HepG2 (cell line): Measurements from ENCODE around the gene PTPRD. TPM values are rescaled to one million over a fixed set of nuclear protein-coding genes. Genes with fewer than 3 reads are reported as not detected.

Experiments used
- ATAC-seq: fragments of 200-7000 bp; cut with Tn5 transposase; 3 replicates; pipeline ENCODE4 v1.9.1; 2020; ENCODE audit warnings: mild to moderate bottlenecking, moderate library complexity
- BruUV-seq: library from RNA; stranded (reverse); fragments of 400-500 nt; replicated peaks from 2 replicates; lab custom pipeline; 2021; lab: Mats Ljungman, UMichigan
- CTCF ChIA-PET: fragments of 300-600 bp; formaldehyde crosslinking; extraction: SDS; loops from one replicate; lab custom pipeline; 2021; ENCODE audit warnings: low total read pairs, inconsistent platforms, low intra/inter-chr PET ratio; lab: Yijun Ruan, JAX
- POLR2A ChIA-PET: fragments of 350-600 bp; sonication (Branson Sonifier 250); formaldehyde crosslinking; loops from one replicate; lab custom pipeline; 2020; ENCODE audit warnings: antibody characterized with exemption, inconsistent platforms; lab: Yijun Ruan, JAX
- DNase-seq: peaks from one replicate; pipeline ENCODE4 v3.0.0-alpha.2; 2015; ENCODE audit warnings: low spot score
- FAIRE-seq: peaks from 3 replicates; lab custom pipeline; 2011; peaks lifted over from hg19 to GRCh38; lab: Jason Lieb, UNC
- H2AFZ ChIP-seq: one replicate; pipeline ENCODE4 v1.6.1; 2011; ENCODE audit warnings: low read length, inconsistent platforms
- H3K27ac ChIP-seq: fragments of 300-600 bp; 3 replicates; pipeline ENCODE4 v1.8.0; 2011; ENCODE audit warnings: mixed run types, mild to moderate bottlenecking, mixed read lengths, low read length, inconsistent platforms; ENCODE audit not compliant: insufficient read depth; ENCODE audit errors: extremely low read length
- H3K27me3 ChIP-seq, 2 experiments: fragments of 200-600 bp in 1 of 2; 2 replicates in 1 of 2; 3 replicates in 1 of 2; pipeline versions ENCODE4 v1.6.0 to v1.8.0; 2011; ENCODE audit warnings: low read length in 2 of 2, mild to moderate bottlenecking in 2 of 2, moderate library complexity in 2 of 2, inconsistent platforms in 1 of 2; ENCODE audit not compliant: insufficient read depth in 2 of 2, control insufficient read depth in 1 of 2
- H3K36me3 ChIP-seq, 2 experiments: fragments of 200-600 bp in 1 of 2; replicated peaks in 1 of 2; 2 replicates in 1 of 2; 3 replicates in 1 of 2; pipeline versions ENCODE4 v1.5.1 to v1.8.0; 2011; ENCODE audit warnings: low read length in 2 of 2, inconsistent platforms in 1 of 2; ENCODE audit not compliant: insufficient read depth in 2 of 2, control insufficient read depth in 1 of 2
- H3K4me1 ChIP-seq: 2 replicates; pipeline ENCODE4 v1.5.1; 2012; ENCODE audit warnings: low read length, inconsistent platforms; ENCODE audit not compliant: insufficient read depth
- H3K4me2 ChIP-seq: 2 replicates; pipeline ENCODE4 v1.6.0; 2011; ENCODE audit warnings: low read depth, low read length, inconsistent platforms
- H3K4me3 ChIP-seq, 3 experiments: fragments of 200-600 bp in 1 of 3; sonication (generic), shearing (Covaris generic) in 1 of 3; replicated peaks in 1 of 3; 2 replicates each; pipeline ENCODE4 v1.5.1; 2011 to 2016; ENCODE audit warnings: low read length in 3 of 3, inconsistent platforms in 2 of 3, low read depth in 2 of 3, mild to moderate bottlenecking in 2 of 3, control low read depth in 1 of 3, mixed read lengths in 1 of 3; ENCODE audit not compliant: insufficient read depth in 1 of 3
- H3K79me2 ChIP-seq: one replicate; pipeline ENCODE4 v1.6.1; 2011; ENCODE audit warnings: low read length, inconsistent platforms; ENCODE audit not compliant: insufficient read depth
- H3K9ac ChIP-seq: 2 replicates; pipeline ENCODE4 v1.6.0; 2011; ENCODE audit warnings: mild to moderate bottlenecking, low read depth, low read length, inconsistent platforms; ENCODE audit not compliant: insufficient read depth
- H3K9me3 ChIP-seq: 2 replicates; pipeline ENCODE4 v1.5.1; 2012; ENCODE audit warnings: mild to moderate bottlenecking, low read length
- H4K20me1 ChIP-seq: 2 replicates; pipeline ENCODE4 v1.6.0; 2011; ENCODE audit warnings: inconsistent platforms, mild to moderate bottlenecking, low read length, moderate library complexity; ENCODE audit not compliant: insufficient read depth
- HDAC2 ChIP-seq: sonication (generic); formaldehyde crosslinking; IDR thresholded peaks from 2 replicates; pipeline ENCODE4 v1.4.0; 2020; ENCODE audit warnings: missing genetic modification reagents
- HNRNPUL1 ChIP-seq: fragments of 200-400 bp; formaldehyde crosslinking; IDR thresholded peaks from 2 replicates; pipeline ENCODE4 v1.6.1; 2017; ENCODE audit warnings: low read depth, mild to moderate bottlenecking, low read length, moderate library complexity
- MAFF ChIP-seq: IDR thresholded peaks from 2 replicates; pipeline ENCODE4 v1.6.1; 2011; ENCODE audit warnings: low read depth, low read length, improper control_type of control experiment
- MAFK ChIP-seq, 2 experiments: IDR thresholded peaks in 1 of 2; conservative IDR thresholded peaks in 1 of 2; 2 replicates each; pipeline ENCODE4 v1.6.1; 2011; ENCODE audit warnings: improper control_type of control experiment in 2 of 2, low read length in 2 of 2
- NAIF1 ChIP-seq: sonication (generic); formaldehyde crosslinking; IDR thresholded peaks from 2 replicates; pipeline ENCODE4 v1.5.0; 2020; ENCODE audit warnings: mild to moderate bottlenecking, missing genetic modification reagents, borderline replicate concordance
- SIX1 ChIP-seq: sonication (generic); formaldehyde crosslinking; IDR thresholded peaks from 2 replicates; pipeline ENCODE4 v1.4.0; 2020; ENCODE audit warnings: missing genetic modification reagents, borderline replicate concordance
- SMYD3 ChIP-seq: sonication (generic); formaldehyde crosslinking; IDR thresholded peaks from 2 replicates; pipeline ENCODE4 v1.8.1; 2023; ENCODE audit warnings: mild to moderate bottlenecking, missing genetic modification reagents
- U2AF2 ChIP-seq: fragments of 200-400 bp; formaldehyde crosslinking; IDR thresholded peaks from 2 replicates; pipeline ENCODE4 v1.6.1; 2017; ENCODE audit warnings: low read depth, mild to moderate bottlenecking, low read length
- ZFP1 ChIP-seq: IDR thresholded peaks from 2 replicates; pipeline ENCODE4 v1.6.1; 2016
- ZNF253 ChIP-seq: sonication (generic); formaldehyde crosslinking; IDR thresholded peaks from 2 replicates; pipeline ENCODE4 v1.8.0; 2022; ENCODE audit warnings: mild to moderate bottlenecking, missing genetic modification reagents, borderline replicate concordance
- ZNF768 ChIP-seq: sonication (generic); formaldehyde crosslinking; IDR thresholded peaks from 2 replicates; pipeline ENCODE4 v1.4.0; 2020; ENCODE audit warnings: missing genetic modification reagents
- ZNF83 ChIP-seq: sonication (generic); formaldehyde crosslinking; IDR thresholded peaks from 2 replicates; pipeline ENCODE4 v1.4.0; 2020; ENCODE audit warnings: missing genetic modification reagents, mild to moderate bottlenecking, borderline replicate concordance
- WGBS: methylation state at CpG from one replicate; pipeline ENCODE4 v1.1.6; 2017; ENCODE audit warnings: low lambda C conversion rate; 5-methylcytosine and 5-hydroxymethylcytosine counted together
- in situ Hi-C: cut with HindIII; loops from 2 replicates; pipeline ENCODE4 v1.10.0; 2017; ENCODE audit warnings: low pct_unique_long_range_greater_than_20kb; ENCODE audit not compliant: extremely low pct_ligation_motif_present
- intact Hi-C: fragments of 100-400 bp; cut with micrococcal nuclease; formaldehyde crosslinking; loops from one replicate; pipeline ENCODE4 v1.10.0; 2022; ENCODE audit not compliant: unreplicated experiment
- polyA plus RNA-seq, 8 experiments: library from polyadenylated mRNA; depleted of rRNA in 3 of 8; stranded (reverse) in 7 of 8; unstranded in 1 of 8; fragments of >200 nt; fragmentation: Illumina TruSeq in 4 of 8; extraction: Trizol in 4 of 8; gene quantifications; 2 replicates each; pipeline versions ENCODE4 v1.2.1 to v1.2.3, GENCODE V29; 2011 to 2016; ENCODE audit warnings: low read depth in 4 of 8, missing spikeins in 1 of 8, mixed read lengths in 1 of 8; ENCODE audit not compliant: insufficient read depth in 1 of 8
- total RNA-seq, 5 experiments: library from RNA; depleted of rRNA; stranded (reverse); fragments of >200 nt; fragmentation: Illumina TruSeq; extraction: Trizol; gene quantifications; 2 replicates each; pipeline ENCODE4 v1.2.3, GENCODE V29; 2016; ENCODE audit warnings: low read depth in 1 of 5
- TF ChIP-seq, protein P1 (sequence below): IDR thresholded peaks from 2 replicates; pipeline ENCODE4 v1.6.1; 2016; ENCODE audit warnings: missing compliant biosample characterization, missing genetic modification reagents, borderline replicate concordance
- TF ChIP-seq, protein P2 (sequence below): IDR thresholded peaks from 2 replicates; pipeline ENCODE4 v1.6.1; 2016; ENCODE audit warnings: low read depth, missing genetic modification reagents, missing compliant biosample characterization

PTPRD gene
- total and polyA plus RNA-seq, 2 of the 13 experiments (the other 11 are each of a cell fraction or from before 2014, with no cell fraction given), result 0.05 TPM; not detected in 1

GRCh38 chr9:10127867-10128266, 484.9 kb downstream of the PTPRD start:
- FAIRE-seq (no peak), DNase-seq (no peak)
- no peak overlapping the region for H3K27ac ChIP-seq
- no peak overlapping the region for H2AFZ ChIP-seq
- no peaks in the 10 kb centered on the region for H3K79me2 ChIP-seq
- POLR2A ChIA-PET, result no interaction called here
- no peak overlapping the region for H3K4me3 ChIP-seq
- no peak overlapping the region for H3K9ac ChIP-seq
- peak; percentile 33 to 64; a peak in 3 of 4 replicates for TF ChIP-seq MAFK (conservative IDR thresholded peaks at IDR 0.05 in 1 of 2, IDR thresholded peaks at IDR 0.05 in 1 of 2; ENCODE audit: low read length in 2 of 2)
- TF ChIP-seq, protein P1, sequence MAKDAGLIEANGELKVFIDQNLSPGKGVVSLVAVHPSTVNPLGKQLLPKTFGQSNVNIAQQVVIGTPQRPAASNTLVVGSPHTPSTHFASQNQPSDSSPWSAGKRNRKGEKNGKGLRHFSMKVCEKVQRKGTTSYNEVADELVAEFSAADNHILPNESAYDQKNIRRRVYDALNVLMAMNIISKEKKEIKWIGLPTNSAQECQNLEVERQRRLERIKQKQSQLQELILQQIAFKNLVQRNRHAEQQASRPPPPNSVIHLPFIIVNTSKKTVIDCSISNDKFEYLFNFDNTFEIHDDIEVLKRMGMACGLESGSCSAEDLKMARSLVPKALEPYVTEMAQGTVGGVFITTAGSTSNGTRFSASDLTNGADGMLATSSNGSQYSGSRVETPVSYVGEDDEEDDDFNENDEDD (CRISPR knock-in tag), result no peak
- TF ChIP-seq ZNF253 (CRISPR knock-in tag), result no peak
- TF ChIP-seq SMYD3, result no peak
- 0 out of 2 replicates have a peak, but pooled peaks have one; percentile 28 for TF ChIP-seq MAFF
- TF ChIP-seq ZNF83 (CRISPR knock-in tag), result no peak
- no peak for TF ChIP-seq SIX1 (CRISPR knock-in tag)
- TF ChIP-seq, all 625 proteins: peak for 2
- H3K36me3 ChIP-seq, result no peaks in the 10 kb centered on the region
- H3K4me2 ChIP-seq, result no peak overlapping the region
- intact Hi-C loops, result no loop called here
- in situ Hi-C loops, result no loop called here
- WGBS, result 40% methylated on average over 1 of the region's 1 CpG
- H3K4me1 ChIP-seq, result no peaks in the 10 kb centered on the region
- no peak for ATAC-seq
- H3K27me3 ChIP-seq, result no peaks in the 10 kb centered on the region; a peak in 1 of 5 replicates
- BruUV-seq, result no TSS peak
- CTCF ChIA-PET, result no interaction called here
- H3K9me3 ChIP-seq, result no peaks in the 10 kb centered on the region
- H4K20me1 ChIP-seq, result no peaks in the 10 kb centered on the region

- in situ Hi-C loops, result no loop called here
- CTCF ChIA-PET, result no interaction called here
- no peak for ATAC-seq
- TF ChIP-seq HNRNPUL1 (no peak), ZNF768 (CRISPR knock-in tag) (no peak), ZFP1 (CRISPR knock-in tag) (no peak), HDAC2 (CRISPR knock-in tag) (no peak), NAIF1 (CRISPR knock-in tag) (no peak), U2AF2 (no peak)
- TF ChIP-seq, protein P2, sequence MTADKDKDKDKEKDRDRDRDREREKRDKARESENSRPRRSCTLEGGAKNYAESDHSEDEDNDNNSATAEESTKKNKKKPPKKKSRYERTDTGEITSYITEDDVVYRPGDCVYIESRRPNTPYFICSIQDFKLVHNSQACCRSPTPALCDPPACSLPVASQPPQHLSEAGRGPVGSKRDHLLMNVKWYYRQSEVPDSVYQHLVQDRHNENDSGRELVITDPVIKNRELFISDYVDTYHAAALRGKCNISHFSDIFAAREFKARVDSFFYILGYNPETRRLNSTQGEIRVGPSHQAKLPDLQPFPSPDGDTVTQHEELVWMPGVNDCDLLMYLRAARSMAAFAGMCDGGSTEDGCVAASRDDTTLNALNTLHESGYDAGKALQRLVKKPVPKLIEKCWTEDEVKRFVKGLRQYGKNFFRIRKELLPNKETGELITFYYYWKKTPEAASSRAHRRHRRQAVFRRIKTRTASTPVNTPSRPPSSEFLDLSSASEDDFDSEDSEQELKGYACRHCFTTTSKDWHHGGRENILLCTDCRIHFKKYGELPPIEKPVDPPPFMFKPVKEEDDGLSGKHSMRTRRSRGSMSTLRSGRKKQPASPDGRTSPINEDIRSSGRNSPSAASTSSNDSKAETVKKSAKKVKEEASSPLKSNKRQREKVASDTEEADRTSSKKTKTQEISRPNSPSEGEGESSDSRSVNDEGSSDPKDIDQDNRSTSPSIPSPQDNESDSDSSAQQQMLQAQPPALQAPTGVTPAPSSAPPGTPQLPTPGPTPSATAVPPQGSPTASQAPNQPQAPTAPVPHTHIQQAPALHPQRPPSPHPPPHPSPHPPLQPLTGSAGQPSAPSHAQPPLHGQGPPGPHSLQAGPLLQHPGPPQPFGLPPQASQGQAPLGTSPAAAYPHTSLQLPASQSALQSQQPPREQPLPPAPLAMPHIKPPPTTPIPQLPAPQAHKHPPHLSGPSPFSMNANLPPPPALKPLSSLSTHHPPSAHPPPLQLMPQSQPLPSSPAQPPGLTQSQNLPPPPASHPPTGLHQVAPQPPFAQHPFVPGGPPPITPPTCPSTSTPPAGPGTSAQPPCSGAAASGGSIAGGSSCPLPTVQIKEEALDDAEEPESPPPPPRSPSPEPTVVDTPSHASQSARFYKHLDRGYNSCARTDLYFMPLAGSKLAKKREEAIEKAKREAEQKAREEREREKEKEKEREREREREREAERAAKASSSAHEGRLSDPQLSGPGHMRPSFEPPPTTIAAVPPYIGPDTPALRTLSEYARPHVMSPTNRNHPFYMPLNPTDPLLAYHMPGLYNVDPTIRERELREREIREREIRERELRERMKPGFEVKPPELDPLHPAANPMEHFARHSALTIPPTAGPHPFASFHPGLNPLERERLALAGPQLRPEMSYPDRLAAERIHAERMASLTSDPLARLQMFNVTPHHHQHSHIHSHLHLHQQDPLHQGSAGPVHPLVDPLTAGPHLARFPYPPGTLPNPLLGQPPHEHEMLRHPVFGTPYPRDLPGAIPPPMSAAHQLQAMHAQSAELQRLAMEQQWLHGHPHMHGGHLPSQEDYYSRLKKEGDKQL (CRISPR knock-in tag), result no peak
Measured at GRCh38 chr9:10112798-10113197, 500.0 kb downstream of the PTPRD start.

More at GRCh38 chr9:10112798-10113197, 500.0 kb downstream of the PTPRD start:
- H3K27ac ChIP-seq, result no peak overlapping the region
- no TSS peak for BruUV-seq
- H4K20me1 ChIP-seq, result no peaks in the 10 kb centered on the region
- H2AFZ ChIP-seq, result no peak overlapping the region
- H3K4me3 ChIP-seq, result no peak overlapping the region
- H3K4me1 ChIP-seq, result no peaks in the 10 kb centered on the region
- H3K27me3 ChIP-seq, result no peaks in the 10 kb centered on the region
- no peak overlapping the region for H3K4me2 ChIP-seq
- no peaks in the 10 kb centered on the region for H3K79me2 ChIP-seq
- intact Hi-C loops, result no loop called here
- DNase-seq, result no peak
- no peak for FAIRE-seq
- POLR2A ChIA-PET, result no interaction called here
- 2% methylated on average over 4 of the region's 4 CpGs for WGBS
- no peak overlapping the region for H3K9ac ChIP-seq
- H3K36me3 ChIP-seq, result no peaks in the 10 kb centered on the region
- no peaks in the 10 kb centered on the region for H3K9me3 ChIP-seq
